NK-92 treated with Interleukin-12 subunit alpha and Interleukin-12 subunit beta, amount 100 ng/mL, for 24 hours (cell line): ENCODE results near the gene MYO5B.
A peak's percentile ranks its signal among the peaks of the same experiment; 100 is the strongest.

Experiments used
- DNase-seq: peaks from one replicate; lab custom pipeline; 2025; lab: John Stamatoyannopoulos, UW

Gene MYO5B

DNA sequence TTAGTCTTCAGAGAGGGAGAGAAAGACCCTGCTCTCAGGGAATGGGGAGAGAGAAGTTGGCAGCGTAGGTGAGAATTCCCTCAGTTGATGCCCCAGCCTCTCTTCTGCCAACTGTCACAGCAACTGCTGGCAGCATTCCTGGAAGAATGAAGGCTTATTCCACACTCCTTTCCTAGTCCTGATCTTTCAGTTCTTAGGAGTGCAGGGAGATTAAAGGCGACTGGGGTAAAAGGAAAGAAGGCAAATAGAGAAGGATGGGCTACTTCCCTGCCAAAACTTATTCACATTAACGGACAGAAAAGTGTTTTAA, 315.7 kb downstream of the MYO5B start:
- no peak for DNase-seq

DNA sequence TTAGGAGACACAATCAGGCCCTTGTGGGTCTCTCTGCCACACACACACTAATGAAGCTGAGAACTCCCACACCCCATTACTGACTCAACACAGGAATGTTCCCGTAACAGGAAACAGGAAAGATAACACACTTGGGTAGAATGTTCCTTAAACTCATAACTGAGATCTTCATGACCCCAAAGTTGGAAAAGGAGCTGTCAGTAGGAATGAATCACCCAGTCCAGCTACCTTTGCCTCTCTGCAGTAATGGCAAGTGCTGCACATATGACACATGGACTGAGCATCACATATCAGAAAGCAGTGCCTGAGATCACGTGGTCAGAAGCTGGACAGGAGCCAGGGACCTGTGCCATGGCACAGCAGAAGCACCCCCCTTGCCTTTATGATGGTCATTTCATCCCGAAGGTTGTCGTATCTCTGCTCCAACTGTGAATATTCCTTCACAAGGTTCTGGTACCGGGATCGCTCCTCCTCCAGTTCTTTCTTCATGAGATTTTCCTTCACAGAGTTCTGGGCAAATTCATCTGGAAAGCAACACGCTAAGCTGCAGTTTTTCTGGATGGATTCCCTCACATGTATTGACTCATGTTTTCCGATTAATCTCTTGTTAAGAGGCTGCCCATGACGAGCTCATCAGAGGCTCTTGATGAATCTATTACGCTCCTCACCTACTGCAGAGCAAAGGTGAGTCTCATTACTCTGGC, 316.2 kb downstream of the MYO5B start:
- DNase-seq = no peak

DNA sequence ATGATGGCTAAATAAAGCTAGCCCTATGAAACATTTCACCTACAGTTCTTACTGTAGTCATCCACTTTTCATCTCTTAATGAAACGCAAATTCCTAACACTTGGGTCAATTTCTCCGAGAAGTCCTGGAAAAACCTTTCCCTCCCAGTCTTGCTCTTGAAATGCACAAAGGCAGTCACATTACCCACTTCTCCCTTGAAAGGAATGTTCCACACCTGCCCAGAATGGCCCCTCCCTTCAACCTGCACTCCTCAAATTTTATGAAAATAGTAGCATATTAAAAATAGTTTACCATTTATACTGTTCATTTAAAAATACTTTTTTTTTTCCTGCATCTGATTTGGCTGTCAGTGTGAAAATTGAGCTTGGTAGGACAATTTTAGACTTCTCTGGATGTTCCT, 316.9 kb downstream of the MYO5B start:
- DNase-seq = no peak

- no peak for DNase-seq
These were observed 318.4 kb downstream of the MYO5B start for GRCh38 chr18:49876536-49876935.

DNA sequence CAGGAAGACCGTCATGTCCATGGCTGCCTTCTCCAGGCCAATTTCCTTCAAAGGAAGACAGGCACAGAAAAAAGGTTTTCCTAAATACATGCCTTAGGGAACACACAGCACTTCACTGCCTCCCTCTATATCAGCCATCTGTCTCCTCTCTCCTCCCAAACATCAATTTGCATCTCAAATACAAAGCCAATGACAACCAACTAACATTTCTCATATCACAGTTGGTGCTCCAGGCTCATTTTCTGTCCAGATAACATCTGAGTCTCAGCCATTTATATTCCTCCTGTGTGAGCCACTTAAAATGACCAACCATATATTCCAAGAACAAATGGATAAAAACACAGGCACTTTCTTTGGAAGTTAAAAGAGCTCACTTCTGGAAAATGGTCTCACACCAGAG, 319.2 kb downstream of the MYO5B start:
- DNase-seq = no peak

- no peak for DNase-seq
These were observed 319.8 kb downstream of the MYO5B start for GRCh38 chr18:49875155-49875554.

DNA sequence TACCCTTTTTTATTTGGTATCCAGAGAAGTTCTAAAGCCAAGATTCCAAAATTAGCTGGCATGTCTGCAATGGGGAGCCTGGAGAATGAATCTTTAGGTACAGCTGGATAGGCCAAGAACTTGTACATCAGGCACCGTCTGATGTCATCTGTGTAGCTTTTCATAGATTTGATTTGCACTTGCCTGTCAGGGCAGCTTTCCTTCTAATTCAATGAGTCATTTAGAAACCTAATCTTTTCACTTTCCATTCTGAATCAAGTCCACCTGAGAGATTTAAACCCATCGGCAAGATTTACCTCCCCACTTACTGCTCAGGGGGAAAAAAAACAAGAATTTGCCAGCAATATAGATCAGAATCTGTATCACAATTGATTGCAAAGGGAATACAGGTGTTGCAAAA, 320.7 kb downstream of the MYO5B start:
- no peak for DNase-seq

- no peak for DNase-seq
These were observed 325.6 kb downstream of the MYO5B start for GRCh38 chr18:49869354-49869753.

GRCh38 chr18:49866680-49867079, 328.3 kb downstream of the MYO5B start:
- no peak for DNase-seq

GRCh38 chr18:49865401-49865800, 329.5 kb downstream of the MYO5B start:
- DNase-seq = no peak

GRCh38 chr18:49863769-49864621, 331.0 kb downstream of the MYO5B start:
- no peak for DNase-seq

DNA sequence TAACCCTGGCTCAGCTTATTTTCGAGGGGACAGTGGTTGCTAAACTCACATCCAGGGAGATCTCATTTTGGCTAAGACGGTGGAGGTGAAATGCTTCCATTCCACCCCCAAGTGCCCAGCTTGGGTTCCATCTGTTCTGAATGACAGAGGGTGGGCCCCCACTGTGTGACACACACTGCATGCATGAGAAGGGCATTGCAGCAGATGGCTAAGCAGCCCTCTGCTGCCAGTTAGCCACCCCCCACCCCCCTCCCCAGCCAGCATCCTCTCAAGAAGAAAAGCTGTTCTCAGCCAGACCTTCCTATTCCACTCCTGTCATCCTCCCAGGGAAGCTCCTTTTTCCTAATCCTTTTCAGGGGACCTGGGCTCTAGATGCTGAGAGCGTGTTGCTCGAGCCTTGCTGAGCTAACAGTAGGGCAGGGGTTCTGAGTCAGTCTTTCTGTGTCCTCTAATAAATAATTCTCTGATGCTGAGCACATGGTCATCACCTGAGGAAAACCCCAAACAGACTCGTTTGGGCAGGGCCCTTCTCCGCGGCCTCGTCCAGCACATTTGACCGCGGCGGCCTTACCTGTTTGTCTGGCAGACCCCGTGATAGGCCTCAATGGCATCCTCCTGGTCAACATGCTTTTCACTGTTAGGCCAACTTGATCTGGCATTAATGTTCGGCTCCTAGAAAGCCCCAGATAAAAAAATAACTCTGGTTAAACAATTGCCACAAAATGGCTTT, 332.1 kb downstream of the MYO5B start:
- no peak for DNase-seq

GRCh38 chr18:49861659-49862058, 333.3 kb downstream of the MYO5B start:
- no peak for DNase-seq

GRCh38 chr18:49859725-49860124, 335.2 kb downstream of the MYO5B start:
- DNase-seq = no peak

DNA sequence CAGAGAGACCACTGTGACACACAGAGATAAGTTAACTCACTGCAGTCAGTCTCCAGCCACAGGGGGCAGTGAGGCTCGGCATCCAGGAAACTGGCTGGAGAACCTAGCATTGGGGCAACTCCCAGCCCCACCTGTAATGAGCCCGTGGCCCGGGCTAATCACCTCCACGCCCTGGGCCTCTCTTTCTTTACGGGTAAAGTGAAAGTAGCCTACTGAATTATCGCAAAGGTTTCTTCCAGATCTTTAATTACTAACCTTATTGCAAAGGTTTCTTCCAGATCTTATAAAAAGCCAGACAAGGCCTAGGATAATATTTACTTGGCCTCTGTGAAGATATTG, 336.0 kb downstream of the MYO5B start:
- no peak for DNase-seq

DNA sequence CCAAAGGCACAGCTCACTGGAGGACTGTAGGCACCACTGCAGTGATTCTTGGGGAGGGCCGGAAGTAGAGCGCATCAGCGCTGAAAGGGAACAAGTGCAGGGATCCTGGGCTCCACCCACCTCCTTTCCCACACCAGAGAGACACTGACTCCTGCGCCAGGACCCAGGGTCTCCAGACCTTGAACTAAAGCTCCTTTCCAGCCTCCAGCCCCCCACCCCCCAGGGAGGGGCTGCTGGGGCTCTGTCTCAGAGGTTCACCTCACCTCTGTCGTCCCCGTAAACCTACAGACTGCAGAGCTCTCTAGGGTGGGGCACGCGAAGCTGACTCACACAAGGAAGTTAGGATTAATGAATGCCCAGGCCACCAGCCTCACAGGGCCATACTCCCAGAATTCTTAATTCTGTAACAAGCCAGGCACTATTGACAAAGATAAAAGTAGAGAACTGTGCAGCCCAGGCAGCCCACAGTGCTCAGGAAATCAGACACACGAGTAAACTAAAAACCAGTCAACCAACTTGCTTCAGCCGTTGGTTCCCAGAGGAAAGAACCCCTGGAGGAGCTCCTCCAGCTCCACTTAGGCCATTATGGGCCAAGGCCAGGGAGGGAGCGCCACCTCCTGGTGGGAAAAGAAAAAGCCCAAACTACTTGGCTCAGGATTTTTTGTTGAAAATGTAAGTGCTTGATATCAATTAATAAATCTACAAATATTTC, 336.5 kb downstream of the MYO5B start:
- peak; percentile 29 for DNase-seq

DNA sequence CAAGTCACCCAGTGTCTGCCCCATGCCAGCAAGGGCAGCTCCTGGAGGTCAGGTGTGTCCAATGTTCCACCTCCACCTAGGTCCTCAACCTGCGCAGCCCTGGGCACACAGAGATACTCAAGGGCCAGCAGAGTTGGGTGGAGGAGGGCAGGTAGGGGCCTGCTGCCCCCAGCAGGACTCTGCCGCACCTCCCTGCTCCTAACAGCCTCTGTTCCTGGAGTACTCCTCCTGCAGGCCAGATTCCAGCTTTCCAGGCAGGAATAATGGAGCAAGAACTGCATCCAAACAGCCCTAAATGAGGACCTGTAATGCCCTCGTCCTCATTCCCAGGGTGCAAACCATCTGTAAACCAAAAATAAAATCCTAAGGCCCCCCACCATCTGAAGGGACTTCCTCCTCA, 337.2 kb downstream of the MYO5B start:
- no peak for DNase-seq

DNA sequence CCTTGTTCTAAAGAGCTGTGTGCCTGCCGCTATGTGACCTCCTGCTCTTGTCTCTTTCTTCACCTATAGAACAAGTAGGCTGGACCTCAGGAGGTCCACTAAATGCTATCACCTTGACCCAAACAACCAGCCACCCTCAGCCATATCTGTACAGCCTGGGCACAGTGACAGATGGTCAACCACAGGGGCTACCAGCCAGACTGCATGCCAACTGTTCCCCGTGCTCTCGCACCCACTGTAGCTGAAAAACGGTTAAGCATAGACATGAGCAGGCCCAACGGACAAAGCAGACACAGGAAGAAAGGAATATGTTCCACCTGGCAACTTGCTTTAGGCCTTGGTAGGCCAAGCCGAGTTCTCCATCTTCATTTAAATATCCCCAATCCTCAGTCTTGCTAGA, 338.5 kb downstream of the MYO5B start:
- DNase-seq = no peak

DNA sequence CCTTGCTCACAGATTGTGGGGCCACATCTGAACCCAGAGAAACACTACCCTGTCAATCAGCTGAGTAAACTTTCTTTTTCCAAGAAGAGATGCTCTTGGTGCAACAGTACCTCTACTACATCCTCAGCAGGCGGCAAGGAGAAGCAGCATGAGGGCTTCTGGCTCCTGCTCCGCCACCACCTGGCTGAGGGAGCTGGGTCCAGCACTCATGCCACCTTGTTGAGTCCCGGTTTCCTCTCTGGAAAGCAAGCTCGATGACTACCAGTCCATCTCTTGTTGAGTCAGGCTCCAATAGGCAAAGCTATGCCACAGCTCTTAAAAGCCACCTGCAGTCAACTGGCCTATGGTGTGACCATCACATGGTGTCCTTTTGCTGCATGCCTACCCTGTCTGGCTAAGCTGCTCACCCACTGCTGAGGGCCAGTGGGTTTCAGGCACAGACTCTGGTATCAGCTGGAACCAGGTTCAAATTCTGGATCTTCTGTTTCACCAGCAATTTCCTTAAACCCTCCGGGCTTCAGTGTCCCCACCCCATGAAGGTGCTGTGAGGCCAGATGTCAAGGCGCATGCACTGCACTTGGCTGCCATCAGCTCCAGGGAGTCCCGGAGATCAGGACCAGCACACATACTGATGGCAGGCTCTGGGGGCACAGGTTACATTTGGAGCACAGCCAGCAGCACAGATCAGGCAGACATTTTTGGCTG, 339.1 kb downstream of the MYO5B start:
- no peak for DNase-seq

GRCh38 chr18:49854681-49855080, 340.3 kb downstream of the MYO5B start:
- DNase-seq = no peak

DNA sequence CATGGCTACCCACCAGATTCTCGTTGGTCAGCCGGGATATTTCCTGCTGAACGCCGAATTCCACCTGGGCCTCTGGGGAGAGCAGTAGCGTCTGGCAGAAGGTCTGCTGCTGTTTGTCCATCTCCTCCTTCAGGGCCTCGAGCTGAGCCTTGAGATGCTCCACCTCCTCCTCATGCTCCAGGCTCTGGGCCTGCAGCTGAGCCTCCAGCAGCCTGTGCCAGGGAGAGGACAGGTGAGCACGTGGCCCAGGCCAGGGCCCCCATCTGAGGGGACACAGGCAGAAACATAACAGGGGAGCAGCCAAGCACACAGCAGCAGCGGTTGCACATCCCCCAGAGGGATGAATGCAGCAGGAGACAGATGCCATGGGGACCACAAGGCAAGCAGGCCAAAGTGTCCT, 341.5 kb downstream of the MYO5B start:
- no peak for DNase-seq

DNA sequence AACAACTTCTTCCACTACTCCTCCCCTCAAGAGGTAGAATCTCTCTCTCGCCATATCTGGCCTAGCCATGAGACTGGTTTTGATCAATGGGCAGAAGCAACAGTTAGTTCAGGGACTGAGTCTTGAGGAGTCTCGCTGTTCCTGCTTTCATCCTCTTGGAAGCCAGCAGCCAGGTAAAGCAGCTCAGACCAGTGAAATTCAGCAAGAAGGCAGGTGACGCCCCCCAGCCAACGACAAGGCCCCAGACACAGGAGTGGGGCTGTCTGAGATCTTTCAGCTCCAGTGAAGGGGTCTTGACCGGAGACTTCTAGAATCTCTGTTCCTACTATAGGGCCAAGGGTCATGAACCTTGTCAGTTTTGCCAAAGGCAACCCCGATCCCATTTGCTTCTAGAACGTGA, 341.9 kb downstream of the MYO5B start:
- no peak for DNase-seq
